ENCODE results near the gene UNC45B.
"Not testable (repeated sequence)": the region's sequence is repeated elsewhere in the genome, so short reads cannot be mapped to it uniquely, and the experiment has no call there.

Gene UNC45B

GRCh38 chr17:35142467-35142796, 5.2 kb upstream of the UNC45B start:
- no peak for DNase-seq (ENCODE audit: low spot score)

GRCh38 chr17:35144840-35145239, 2.8 kb upstream of the UNC45B start:
- DNase-seq (ENCODE audit: low spot score) = no peak

- DNase-seq (ENCODE audit: low spot score) = no peak
Measured at GRCh38 chr17:35146214-35146833, 1.3 kb upstream of the UNC45B start.

GRCh38 chr17:35148144-35148543, 527 bp downstream of the UNC45B start:
- no peak for DNase-seq (ENCODE audit: low spot score)

GRCh38 chr17:35149941-35150340, 2.3 kb downstream of the UNC45B start:
- no peak for DNase-seq (ENCODE audit: low spot score)

GRCh38 chr17:35151080-35151479, 3.5 kb downstream of the UNC45B start:
- DNase-seq (ENCODE audit: low spot score) = not testable (repeated sequence)

GRCh38 chr17:35152421-35153140, 5.0 kb downstream of the UNC45B start:
- DNase-seq (ENCODE audit: low spot score) = no peak

- no peak for DNase-seq (ENCODE audit: low spot score)
Measured at GRCh38 chr17:35154196-35155165, 6.9 kb downstream of the UNC45B start.

GRCh38 chr17:35155246-35155645, 7.6 kb downstream of the UNC45B start:
- no peak for DNase-seq (ENCODE audit: low spot score)

- DNase-seq (ENCODE audit: low spot score) = no peak
Measured at GRCh38 chr17:35159940-35160339, 12.3 kb downstream of the UNC45B start.

- no peak for DNase-seq (ENCODE audit: low spot score)
Measured at GRCh38 chr17:35160354-35161201, 13.0 kb downstream of the UNC45B start.

GRCh38 chr17:35161281-35161761, 13.7 kb downstream of the UNC45B start:
- no peak for DNase-seq (ENCODE audit: low spot score)

- no peak for DNase-seq (ENCODE audit: low spot score)
Measured at GRCh38 chr17:35162755-35163154, 15.1 kb downstream of the UNC45B start.

- no peak for DNase-seq (ENCODE audit: low spot score)
Measured at GRCh38 chr17:35163886-35164285, 16.3 kb downstream of the UNC45B start.

- no peak for DNase-seq (ENCODE audit: low spot score)
Measured at GRCh38 chr17:35164716-35165115, 17.1 kb downstream of the UNC45B start.

GRCh38 chr17:35166526-35166925, 18.9 kb downstream of the UNC45B start:
- no peak for DNase-seq (ENCODE audit: low spot score)

GRCh38 chr17:35167046-35167445, 19.4 kb downstream of the UNC45B start:
- peak; percentile 20 for DNase-seq (ENCODE audit: low spot score)

GRCh38 chr17:35167666-35168065, 20.0 kb downstream of the UNC45B start:
- no peak for DNase-seq (ENCODE audit: low spot score)

- no peak for DNase-seq (ENCODE audit: low spot score)
Measured at GRCh38 chr17:35169835-35170363, 22.3 kb downstream of the UNC45B start.

- DNase-seq (ENCODE audit: low spot score) = no peak
Measured at GRCh38 chr17:35170968-35171771, 23.6 kb downstream of the UNC45B start.

- no peak for DNase-seq (ENCODE audit: low spot score)
Measured at GRCh38 chr17:35171834-35172233, 24.2 kb downstream of the UNC45B start.
